OCI-LY7 (cell line): Measurements from ENCODE around the gene NLGN1. TPM values are rescaled to one million over a fixed set of nuclear protein-coding genes. Genes with fewer than 3 reads are reported as not detected.
"Not testable (repeated sequence)": the region's sequence is repeated elsewhere in the genome, so short reads cannot be mapped to it uniquely, and the experiment has no call there.

Source experiments
- BruUV-seq: library from RNA; stranded (reverse); fragments of 400-500 nt; replicated peaks from 2 replicates; lab custom pipeline; 2021; lab: Mats Ljungman, UMichigan
- CTCF ChIA-PET: fragments of 300-600 bp; sonication (Branson Sonifier 250); formaldehyde crosslinking; loops from one replicate; lab custom pipeline; 2022; ENCODE audit warnings: antibody characterized with exemption; ENCODE audit not compliant: unreplicated experiment; lab: Charles Lee
- POLR2A ChIA-PET: fragments of 300-600 bp; sonication (Branson Sonifier 250); formaldehyde crosslinking; loops from one replicate; lab custom pipeline; 2022; ENCODE audit warnings: antibody characterized with exemption; lab: Charles Lee
- DNase-seq: peaks from one replicate; pipeline ENCODE4 v3.0.0-alpha.2; 2015; ENCODE audit warnings: low spot score
- H2AFZ ChIP-seq: fragments of 200-600 bp; sonication (generic), shearing (Covaris generic); 2 replicates; pipeline ENCODE4 v1.6.1; 2014; ENCODE audit warnings: mild to moderate bottlenecking, antibody characterized with exemption, low read length, moderate library complexity
- H3K27ac ChIP-seq: fragments of 200-600 bp; sonication (generic); 2 replicates; pipeline ENCODE4 v1.5.1; 2014; ENCODE audit warnings: mixed run types, low read depth, mild to moderate bottlenecking, moderate library complexity, low read length, inconsistent platforms; ENCODE audit not compliant: poor library complexity, severe bottlenecking
- H3K36me3 ChIP-seq: fragments of 200-600 bp; sonication (generic); 2 replicates; pipeline ENCODE4 v1.6.1; 2014; ENCODE audit warnings: mild to moderate bottlenecking, antibody characterized with exemption, low read length, moderate library complexity, mixed read lengths; ENCODE audit not compliant: insufficient read depth
- H3K4me1 ChIP-seq: fragments of 200-600 bp; sonication (generic); 2 replicates; pipeline ENCODE4 v1.5.1; 2014; ENCODE audit warnings: mild to moderate bottlenecking, low read length; ENCODE audit not compliant: insufficient read depth, poor library complexity, severe bottlenecking
- H3K4me2 ChIP-seq: fragments of 200-600 bp; sonication (generic); 2 replicates; pipeline ENCODE4 v1.6.1; 2014; ENCODE audit warnings: mild to moderate bottlenecking, low read length
- H3K4me3 ChIP-seq: fragments of 200-600 bp; sonication (generic); 2 replicates; pipeline ENCODE4 v1.5.1; 2014; ENCODE audit warnings: mild to moderate bottlenecking, low read depth, low read length; ENCODE audit not compliant: poor library complexity, severe bottlenecking
- H3K79me2 ChIP-seq: fragments of 200-600 bp; sonication (generic); 2 replicates; pipeline ENCODE4 v1.6.1; 2016; ENCODE audit warnings: low read depth, mild to moderate bottlenecking, low read length, moderate library complexity, mixed read lengths; ENCODE audit not compliant: insufficient read depth
- H3K9me2 ChIP-seq: fragments of 200-600 bp; sonication (generic); 2 replicates; pipeline ENCODE4 v1.6.1; 2016; ENCODE audit warnings: mild to moderate bottlenecking, low read length, mixed read lengths; ENCODE audit not compliant: insufficient read depth
- H3K9me3 ChIP-seq: fragments of 200-600 bp; sonication (generic); 2 replicates; pipeline ENCODE4 v1.6.1; 2014; ENCODE audit warnings: mild to moderate bottlenecking, mixed run types, low read length, mixed read lengths
- H4K20me1 ChIP-seq: fragments of 200-600 bp; sonication (generic); 2 replicates; pipeline ENCODE4 v1.6.1; 2014; ENCODE audit warnings: mild to moderate bottlenecking, antibody characterized with exemption, low read length, moderate library complexity, mixed read lengths; ENCODE audit not compliant: insufficient read depth
- EZH2phosphoT487 ChIP-seq: fragments of 200-600 bp; sonication (generic); IDR thresholded peaks from 2 replicates; pipeline ENCODE4 v1.6.1; 2018; ENCODE audit warnings: low read depth, borderline replicate concordance, mild to moderate bottlenecking, mixed run types, antibody characterized with exemption, low read length, moderate library complexity, mixed read lengths
- intact Hi-C: fragments of 100-400 bp; cut with micrococcal nuclease; formaldehyde crosslinking; loops from one replicate; pipeline ENCODE4 v1.10.0; 2022; ENCODE audit not compliant: unreplicated experiment
- total RNA-seq, 2 experiments: library from RNA; depleted of rRNA in 1 of 2; stranded (reverse); fragments of >200 nt in 1 of 2; shearing (Covaris generic) in 1 of 2; gene quantifications; 2 replicates each; pipeline ENCODE4 v1.2.3, GENCODE V29; 2014 to 2022
- TF ChIP-seq, protein P1 (sequence below): fragments of 200-600 bp; sonication (generic); conservative IDR thresholded peaks from 2 replicates; pipeline ENCODE4 v1.5.1; 2014; ENCODE audit warnings: mild to moderate bottlenecking, antibody characterized with exemption, low read length, moderate library complexity, mixed read lengths

Gene NLGN1
- total RNA-seq, 2 experiments from 2014 or later: not detected

DNA sequence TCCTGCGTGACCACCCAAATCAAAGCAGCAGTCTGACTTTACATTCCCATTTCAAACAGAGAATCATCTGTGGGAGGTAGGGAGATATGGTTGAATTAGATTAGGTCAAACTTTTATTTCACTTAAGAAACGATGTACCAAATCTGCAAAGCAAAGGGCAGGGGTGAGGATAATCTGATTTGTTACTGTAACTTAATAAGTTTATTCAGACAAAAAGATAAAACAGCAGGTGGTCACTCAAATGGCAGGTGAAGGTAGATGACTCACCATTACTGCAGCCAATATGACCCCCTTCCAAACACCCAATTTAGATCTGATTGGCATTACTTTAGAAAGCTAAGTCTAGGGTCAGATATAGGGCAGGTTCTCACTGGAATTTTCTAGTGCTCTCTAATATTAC is 810.6 kb downstream of the NLGN1 start:
- no peak for DNase-seq
- BruUV-seq: no TSS peak
- Histone ChIP-seq H3K9me3 (no peaks in the 10 kb centered on the region), H3K4me2 (no peak overlapping the region), H3K4me1 (no peaks in the 10 kb centered on the region), H2AFZ (no peak overlapping the region), H3K27ac (no peak overlapping the region), H3K9me2 (no peaks in the 10 kb centered on the region), H3K79me2 (no peaks in the 10 kb centered on the region), H3K4me3 (no peak overlapping the region), H3K36me3 (no peaks in the 10 kb centered on the region), H4K20me1 (no peaks in the 10 kb centered on the region)
- intact Hi-C loops: no loop called here
- CTCF ChIA-PET: no interaction called here
- TF ChIP-seq, protein P1, sequence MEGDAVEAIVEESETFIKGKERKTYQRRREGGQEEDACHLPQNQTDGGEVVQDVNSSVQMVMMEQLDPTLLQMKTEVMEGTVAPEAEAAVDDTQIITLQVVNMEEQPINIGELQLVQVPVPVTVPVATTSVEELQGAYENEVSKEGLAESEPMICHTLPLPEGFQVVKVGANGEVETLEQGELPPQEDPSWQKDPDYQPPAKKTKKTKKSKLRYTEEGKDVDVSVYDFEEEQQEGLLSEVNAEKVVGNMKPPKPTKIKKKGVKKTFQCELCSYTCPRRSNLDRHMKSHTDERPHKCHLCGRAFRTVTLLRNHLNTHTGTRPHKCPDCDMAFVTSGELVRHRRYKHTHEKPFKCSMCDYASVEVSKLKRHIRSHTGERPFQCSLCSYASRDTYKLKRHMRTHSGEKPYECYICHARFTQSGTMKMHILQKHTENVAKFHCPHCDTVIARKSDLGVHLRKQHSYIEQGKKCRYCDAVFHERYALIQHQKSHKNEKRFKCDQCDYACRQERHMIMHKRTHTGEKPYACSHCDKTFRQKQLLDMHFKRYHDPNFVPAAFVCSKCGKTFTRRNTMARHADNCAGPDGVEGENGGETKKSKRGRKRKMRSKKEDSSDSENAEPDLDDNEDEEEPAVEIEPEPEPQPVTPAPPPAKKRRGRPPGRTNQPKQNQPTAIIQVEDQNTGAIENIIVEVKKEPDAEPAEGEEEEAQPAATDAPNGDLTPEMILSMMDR: no peak
- no peak for TF ChIP-seq EZH2phosphoT487
- POLR2A ChIA-PET: interaction anchor here (1.6 kb wide), 1 partner anchor 10 kb away, joined by 5 read pairs; no protein-coding TSS in a partner anchor

DNA sequence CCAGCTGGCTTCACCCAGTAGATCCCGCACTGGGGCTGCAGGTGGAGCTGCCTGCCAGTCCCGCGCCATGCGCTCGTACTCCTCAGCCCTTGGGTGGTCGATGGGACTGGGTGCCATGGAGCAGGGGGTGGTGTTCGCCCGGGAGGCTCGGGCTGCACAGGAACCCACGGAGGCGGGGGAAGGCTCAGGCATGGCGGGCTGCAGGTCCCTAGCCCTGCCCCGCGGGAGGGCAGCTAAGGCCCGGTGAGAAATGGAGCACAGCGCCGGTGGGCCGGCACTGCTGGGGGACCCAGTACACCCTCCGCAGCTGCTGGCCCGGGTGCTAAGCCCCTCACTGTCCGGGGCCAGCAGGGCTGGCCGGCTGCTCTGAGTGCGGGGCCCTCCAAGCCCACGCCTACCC is 814.4 kb downstream of the NLGN1 start:
- H3K9me2 ChIP-seq, DNase-seq, CTCF ChIA-PET, H3K36me3 ChIP-seq, H3K4me2 ChIP-seq, H3K4me1 ChIP-seq, H3K9me3 ChIP-seq, H3K27ac ChIP-seq, intact Hi-C loops, H3K4me3 ChIP-seq, H2AFZ ChIP-seq, BruUV-seq, H3K79me2 ChIP-seq, POLR2A ChIA-PET, H4K20me1 ChIP-seq: not testable (repeated sequence)

DNA sequence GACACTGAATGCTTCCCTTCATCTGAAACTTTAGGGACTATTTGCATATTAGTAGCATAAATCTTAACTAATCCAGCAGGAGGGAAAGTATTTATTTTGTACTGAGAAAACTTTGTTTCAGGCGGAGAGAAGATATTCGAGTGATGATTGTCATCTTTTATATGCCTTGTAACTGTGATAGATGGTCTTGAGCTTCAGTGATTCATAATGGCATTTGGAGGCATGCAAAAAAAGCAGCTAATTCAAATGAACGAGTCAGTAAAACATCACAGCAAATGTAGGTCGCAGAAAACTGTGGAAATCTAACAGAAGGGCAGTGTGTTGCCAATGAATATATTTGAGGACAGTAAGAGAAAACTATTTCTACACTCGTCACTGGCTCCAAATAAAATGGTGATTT is 817.9 kb downstream of the NLGN1 start:
- Histone ChIP-seq H3K36me3 (no peaks in the 10 kb centered on the region), H2AFZ (no peak overlapping the region), H3K27ac (no peak overlapping the region), H3K9me3 (no peaks in the 10 kb centered on the region), H3K4me2 (no peak overlapping the region), H3K79me2 (no peaks in the 10 kb centered on the region), H3K4me3 (no peak overlapping the region), H3K4me1 (no peaks in the 10 kb centered on the region), H3K9me2 (no peaks in the 10 kb centered on the region), H4K20me1 (no peaks in the 10 kb centered on the region)
- POLR2A ChIA-PET: no interaction called here
- no peak for TF ChIP-seq EZH2phosphoT487
- TF ChIP-seq, protein P1: no peak
- CTCF ChIA-PET: no interaction called here
- intact Hi-C loops: no loop called here
- no peak for DNase-seq
- no TSS peak for BruUV-seq
